Liver (tissue), 9 donors: Measurements from ENCODE around the gene SCN3A. TPM values are rescaled to one million over a fixed set of nuclear protein-coding genes. Genes with fewer than 3 reads are reported as not detected.

ENCODE experiments used
- DNase-seq: peaks from one replicate; pipeline ENCODE4 v3.0.0-alpha.2; 2017; ENCODE audit warnings: low spot score
- H3K27ac ChIP-seq, 2 donors: one replicate each; pipeline ENCODE4 v1.7.0; 2013; ENCODE audit warnings: inconsistent platforms in 2 of 2, low read length in 2 of 2, control low read depth in 1 of 2, low read depth in 1 of 2, mild to moderate bottlenecking in 1 of 2
- H3K27me3 ChIP-seq, 4 donors: one replicate each; pipeline versions ENCODE4 v1.6.1 to v1.7.0; 2013; ENCODE audit warnings: low read length in 3 of 4, inconsistent platforms in 1 of 4, mild to moderate bottlenecking in 1 of 4, moderate library complexity in 1 of 4; ENCODE audit not compliant: control insufficient read depth in 4 of 4, insufficient read depth in 4 of 4
- H3K36me3 ChIP-seq, 4 donors: one replicate each; pipeline versions ENCODE4 v1.6.1 to v1.7.0; 2013; ENCODE audit warnings: low read length in 3 of 4, mild to moderate bottlenecking in 3 of 4, low read depth in 1 of 4, moderate library complexity in 1 of 4; ENCODE audit not compliant: control insufficient read depth in 4 of 4, insufficient read depth in 3 of 4
- H3K4me1 ChIP-seq, 4 donors: one replicate each; pipeline versions ENCODE4 v1.6.1 to v1.7.0; 2013; ENCODE audit warnings: low read length in 3 of 4, mild to moderate bottlenecking in 3 of 4, moderate library complexity in 1 of 4; ENCODE audit not compliant: control insufficient read depth in 4 of 4, insufficient read depth in 4 of 4
- H3K4me3 ChIP-seq, 3 donors: one replicate each; pipeline versions ENCODE4 v1.6.1 to v1.7.0; 2013; ENCODE audit warnings: low read length in 3 of 3, control low read depth in 1 of 3, low read depth in 1 of 3, mild to moderate bottlenecking in 1 of 3
- H3K9ac ChIP-seq, 2 donors: one replicate each; pipeline ENCODE4 v1.7.0; 2013; ENCODE audit warnings: low read length in 2 of 2, mild to moderate bottlenecking in 2 of 2, moderate library complexity in 2 of 2, control low read depth in 1 of 2, low read depth in 1 of 2
- H3K9me3 ChIP-seq, 4 donors: one replicate each; pipeline versions ENCODE4 v1.6.1 to v1.7.0; 2013; ENCODE audit warnings: low read length in 3 of 4; ENCODE audit not compliant: control insufficient read depth in 4 of 4
- ATF3 ChIP-seq: IDR thresholded peaks from 2 replicates; pipeline ENCODE4 v1.6.1; 2016; ENCODE audit warnings: antibody characterized with exemption
- CTCF ChIP-seq: fragments of 150-350 bp; IDR thresholded peaks from 2 replicates; pipeline ENCODE4 v1.5.1; 2017; ENCODE audit warnings: improper control_type of control experiment, low read depth, low read length; ENCODE audit not compliant: missing input control
- FOXA1 ChIP-seq: IDR thresholded peaks from 2 replicates; pipeline ENCODE4 v1.6.1; 2016; ENCODE audit warnings: antibody characterized with exemption
- GABPA ChIP-seq, 2 donors: IDR thresholded peaks in 1 of 2; conservative IDR thresholded peaks in 1 of 2; 2 replicates each; pipeline ENCODE4 v1.6.1; 2016; ENCODE audit warnings: antibody characterized with exemption in 2 of 2, mild to moderate bottlenecking in 1 of 2, moderate library complexity in 1 of 2
- HNF4A ChIP-seq, 2 donors: conservative IDR thresholded peaks; 2 replicates each; pipeline ENCODE4 v1.6.1; 2016; ENCODE audit warnings: antibody characterized with exemption in 2 of 2, mild to moderate bottlenecking in 2 of 2
- HNF4G ChIP-seq: IDR thresholded peaks from 2 replicates; pipeline ENCODE4 v1.6.1; 2016; ENCODE audit warnings: antibody characterized with exemption
- JUND ChIP-seq, 2 donors: IDR thresholded peaks; 2 replicates each; pipeline ENCODE4 v1.6.1; 2016; ENCODE audit warnings: antibody characterized with exemption in 2 of 2
- NR2F2 ChIP-seq: IDR thresholded peaks from 2 replicates; pipeline ENCODE4 v1.6.1; 2016; ENCODE audit warnings: antibody characterized with exemption
- RAD21 ChIP-seq, 2 donors: IDR thresholded peaks; 2 replicates each; pipeline ENCODE4 v1.6.1; 2016; ENCODE audit warnings: antibody characterized with exemption in 2 of 2, mild to moderate bottlenecking in 2 of 2
- REST ChIP-seq: IDR thresholded peaks from 2 replicates; pipeline ENCODE4 v1.6.1; 2016; ENCODE audit warnings: antibody characterized with exemption, mild to moderate bottlenecking
- RXRA ChIP-seq, 2 donors: IDR thresholded peaks; 2 replicates each; pipeline ENCODE4 v1.6.1; 2017 to 2018; ENCODE audit warnings: antibody characterized with exemption in 2 of 2, mild to moderate bottlenecking in 1 of 2
- SP1 ChIP-seq: IDR thresholded peaks from 2 replicates; pipeline ENCODE4 v1.6.1; 2018; ENCODE audit warnings: antibody characterized with exemption, mild to moderate bottlenecking
- TAF1 ChIP-seq: conservative IDR thresholded peaks from 2 replicates; pipeline ENCODE4 v1.6.1; 2016; ENCODE audit warnings: antibody characterized with exemption, mild to moderate bottlenecking
- YY1 ChIP-seq: IDR thresholded peaks from 2 replicates; pipeline ENCODE4 v1.6.1; 2016; ENCODE audit warnings: antibody characterized with exemption, mild to moderate bottlenecking
- WGBS: extraction: QIAGEN DNeasy Blood & Tissue Kit; methylation state at CpG from one replicate; pipeline ENCODE4 v1.1.7; 2013; 5-methylcytosine and 5-hydroxymethylcytosine counted together
- polyA plus RNA-seq, 2 donors: library from polyadenylated mRNA; stranded (reverse) in 1 of 2; unstranded in 1 of 2; fragments of 200-250 nt in 1 of 2; fragments of >200 nt in 1 of 2; fragmentation: Nextera tagmentation in 1 of 2; extraction: Ambion mirVana in 1 of 2; gene quantifications; one replicate each; pipeline versions ENCODE4 v1.2.1 to v1.2.3, GENCODE V29; 2013 to 2015
- total RNA-seq, 2 donors: library from RNA; depleted of rRNA; stranded (reverse); fragments of >200 nt; gene quantifications; one replicate each; pipeline ENCODE4 v1.2.3, GENCODE V29; 2014
- TF ChIP-seq, protein P1 (sequence below): IDR thresholded peaks from 2 replicates; pipeline ENCODE4 v1.6.1; 2016; ENCODE audit warnings: antibody characterized with exemption
- TF ChIP-seq, protein P2 (sequence below): IDR thresholded peaks from 2 replicates; pipeline ENCODE4 v1.6.1; 2016; ENCODE audit warnings: antibody characterized with exemption
- donor health status: healthy.
- donor health status: healthy.
- donor health status: healthy.
- donor health status: healthy.
- donor health status: healthy.

Gene SCN3A
- total and polyA plus RNA-seq, 4 donors, result 0.05 to 1.0 (median 0.29) TPM

DNA sequence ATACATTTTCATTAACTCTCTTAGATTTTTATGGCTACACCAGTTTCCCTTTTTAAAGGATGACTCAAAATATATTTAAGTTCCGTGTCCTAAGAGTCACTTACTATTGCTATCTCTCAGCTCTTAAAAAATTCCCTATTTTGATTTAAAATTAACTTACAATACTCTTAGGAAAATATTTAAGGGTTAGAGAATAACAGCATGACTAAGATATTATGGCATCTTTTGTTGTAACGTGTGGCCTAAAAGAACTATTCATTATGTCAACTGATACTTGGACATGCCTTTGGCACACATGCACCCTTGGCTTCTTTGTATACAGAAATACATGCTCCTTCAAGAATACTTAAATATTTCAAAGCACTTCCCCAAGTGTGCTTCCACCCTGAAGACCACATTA lies 42.3 kb downstream of the SCN3A start:
- WGBS, result 57% methylated on average over 2 of the region's 2 CpGs
- Histone ChIP-seq H3K36me3 (no peaks in the 10 kb centered on the region), H3K27ac (no peak overlapping the region), H3K4me3 (no peak overlapping the region), H3K4me1 (no peaks in the 10 kb centered on the region), H3K27me3 (no peaks in the 10 kb centered on the region), H3K9ac (no peak overlapping the region), H3K9me3 (no peaks in the 10 kb centered on the region)
- no peak for DNase-seq
- TF ChIP-seq NR2F2, result no peak
- no peak for TF ChIP-seq RXRA (IDR thresholded peaks at IDR 0.05)
- TF ChIP-seq, protein P1, sequence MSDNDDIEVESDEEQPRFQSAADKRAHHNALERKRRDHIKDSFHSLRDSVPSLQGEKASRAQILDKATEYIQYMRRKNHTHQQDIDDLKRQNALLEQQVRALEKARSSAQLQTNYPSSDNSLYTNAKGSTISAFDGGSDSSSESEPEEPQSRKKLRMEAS, result no peak
- TF ChIP-seq HNF4G, result no peak
- TF ChIP-seq REST, result no peak
- TF ChIP-seq TAF1, result no peak
- TF ChIP-seq YY1, result no peak
- no peak for TF ChIP-seq FOXA1
- TF ChIP-seq GABPA (IDR thresholded peaks at IDR 0.05 in 1 of 2, conservative IDR thresholded peaks at IDR 0.05 in 1 of 2), result no peak
- no peak for TF ChIP-seq ATF3
- TF ChIP-seq, protein P2, sequence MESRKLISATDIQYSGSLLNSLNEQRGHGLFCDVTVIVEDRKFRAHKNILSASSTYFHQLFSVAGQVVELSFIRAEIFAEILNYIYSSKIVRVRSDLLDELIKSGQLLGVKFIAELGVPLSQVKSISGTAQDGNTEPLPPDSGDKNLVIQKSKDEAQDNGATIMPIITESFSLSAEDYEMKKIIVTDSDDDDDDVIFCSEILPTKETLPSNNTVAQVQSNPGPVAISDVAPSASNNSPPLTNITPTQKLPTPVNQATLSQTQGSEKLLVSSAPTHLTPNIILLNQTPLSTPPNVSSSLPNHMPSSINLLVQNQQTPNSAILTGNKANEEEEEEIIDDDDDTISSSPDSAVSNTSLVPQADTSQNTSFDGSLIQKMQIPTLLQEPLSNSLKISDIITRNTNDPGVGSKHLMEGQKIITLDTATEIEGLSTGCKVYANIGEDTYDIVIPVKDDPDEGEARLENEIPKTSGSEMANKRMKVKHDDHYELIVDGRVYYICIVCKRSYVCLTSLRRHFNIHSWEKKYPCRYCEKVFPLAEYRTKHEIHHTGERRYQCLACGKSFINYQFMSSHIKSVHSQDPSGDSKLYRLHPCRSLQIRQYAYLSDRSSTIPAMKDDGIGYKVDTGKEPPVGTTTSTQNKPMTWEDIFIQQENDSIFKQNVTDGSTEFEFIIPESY, result no peak
- no peak for TF ChIP-seq SP1

- no peak overlapping the region for H3K9ac ChIP-seq
- no peak for DNase-seq
- no peak overlapping the region for H3K4me3 ChIP-seq
- WGBS, result 93% methylated on average over 4 of the region's 4 CpGs
- H3K4me1 ChIP-seq, result no peaks in the 10 kb centered on the region
- H3K27me3 ChIP-seq, result no peaks in the 10 kb centered on the region
- H3K9me3 ChIP-seq, result no peaks in the 10 kb centered on the region
- no peaks in the 10 kb centered on the region for H3K36me3 ChIP-seq
- TF ChIP-seq SP1 (no peak), CTCF (no peak), RAD21 (IDR thresholded peaks at IDR 0.05) (no peak), JUND (IDR thresholded peaks at IDR 0.05) (no peak), REST (no peak), GABPA (IDR thresholded peaks at IDR 0.05 in 1 of 2, conservative IDR thresholded peaks at IDR 0.05 in 1 of 2) (no peak), FOXA1 (no peak), ATF3 (no peak), HNF4A (conservative IDR thresholded peaks at IDR 0.05) (no peak), NR2F2 (no peak), HNF4G (no peak)
- TF ChIP-seq, protein P2, result no peak
- H3K27ac ChIP-seq, result no peak overlapping the region
Observed at GRCh38 chr2:165157160-165157559, 46.7 kb downstream of the SCN3A start.
